Dendritic cell treated with granulocyte-macrophage colony-stimulating factor and Interleukin-4, amounts not matched to agents 40 ng/mL and 50 ng/mL, for 4 days (primary cell): ENCODE data around the gene ATP1A1.

Source experiments
- H3K27ac Mint-ChIP-seq: one replicate; pipeline ENCODE4 v1.8.0; 2022; ENCODE audit warnings: mild to moderate bottlenecking, mixed read lengths
- H3K27me3 Mint-ChIP-seq: one replicate; pipeline ENCODE4 v1.8.0; 2022; ENCODE audit warnings: mild to moderate bottlenecking, mixed read lengths
- H3K36me3 Mint-ChIP-seq: one replicate; pipeline ENCODE4 v1.8.0; 2022; ENCODE audit warnings: low read depth, mixed read lengths
- H3K4me1 Mint-ChIP-seq: one replicate; pipeline ENCODE4 v1.8.0; 2022; ENCODE audit warnings: low read depth, mixed read lengths
- H3K4me3 Mint-ChIP-seq: one replicate; pipeline ENCODE4 v1.8.0; 2022; ENCODE audit warnings: mild to moderate bottlenecking, moderate library complexity, mixed read lengths
- H3K9me3 Mint-ChIP-seq: one replicate; pipeline ENCODE4 v1.8.0; 2022; ENCODE audit warnings: mixed read lengths
- intact Hi-C: fragments of 100-400 bp; cut with micrococcal nuclease; formaldehyde crosslinking; loops from one replicate; pipeline ENCODE4 v1.15.0; 2022

The ATP1A1 gene

GRCh38 chr1:116449578-116449977 lies 76.5 kb downstream of the ATP1A1 start:
- H3K36me3 Mint-ChIP-seq, result no peaks in the 10 kb centered on the region
- H3K4me3 Mint-ChIP-seq, result no peak overlapping the region
- no peaks in the 10 kb centered on the region for H3K27me3 Mint-ChIP-seq
- H3K27ac Mint-ChIP-seq, result no peak overlapping the region
- H3K4me1 Mint-ChIP-seq, result no peaks in the 10 kb centered on the region
- intact Hi-C loops, result no loop called here
- H3K9me3 Mint-ChIP-seq, result no peaks in the 10 kb centered on the region

GRCh38 chr1:116451702-116452101 lies 78.7 kb downstream of the ATP1A1 start:
- H3K9me3 Mint-ChIP-seq, result no peaks in the 10 kb centered on the region
- H3K4me3 Mint-ChIP-seq, result no peak overlapping the region
- intact Hi-C loops, result no loop called here
- H3K36me3 Mint-ChIP-seq, result no peaks in the 10 kb centered on the region
- H3K4me1 Mint-ChIP-seq, result no peaks in the 10 kb centered on the region
- H3K27ac Mint-ChIP-seq, result no peak overlapping the region
- H3K27me3 Mint-ChIP-seq, result no peaks in the 10 kb centered on the region

GRCh38 chr1:116453481-116453880 lies 80.4 kb downstream of the ATP1A1 start:
- Mint-ChIP-seq H3K4me1 (no peaks in the 10 kb centered on the region), H3K27ac (no peak overlapping the region), H3K9me3 (no peaks in the 10 kb centered on the region), H3K36me3 (no peaks in the 10 kb centered on the region), H3K4me3 (no peak overlapping the region), H3K27me3 (no peaks in the 10 kb centered on the region)
- intact Hi-C loops, result no loop called here

GRCh38 chr1:116453906-116454305 lies 80.9 kb downstream of the ATP1A1 start:
- Mint-ChIP-seq H3K9me3 (no peaks in the 10 kb centered on the region), H3K4me3 (no peak overlapping the region), H3K27me3 (no peaks in the 10 kb centered on the region), H3K27ac (no peak overlapping the region), H3K36me3 (no peaks in the 10 kb centered on the region), H3K4me1 (no peaks in the 10 kb centered on the region)
- intact Hi-C loops, result no loop called here
